PFSK-1 (cell line): ENCODE results near the gene BABAM1.

Experiments used
- FOXP2 ChIP-seq: optimal IDR thresholded peaks from 2 replicates; pipeline ENCODE3; 2011; ENCODE audit warnings: borderline replicate concordance, control low read depth, inconsistent platforms; ENCODE audit not compliant: insufficient read depth; ENCODE audit errors: extremely low read length, extremely low read depth
- POLR2AphosphoS5 ChIP-seq: IDR thresholded peaks from 2 replicates; pipeline ENCODE4 v1.6.1; 2012; ENCODE audit warnings: low read depth, mild to moderate bottlenecking, control low read depth, low read length, moderate library complexity
- SIN3A ChIP-seq: IDR thresholded peaks from 2 replicates; pipeline ENCODE4 v1.6.1; 2012; ENCODE audit warnings: mild to moderate bottlenecking, low read length, moderate library complexity, borderline replicate concordance; ENCODE audit not compliant: insufficient read depth
- TAF1 ChIP-seq: IDR thresholded peaks from 2 replicates; pipeline ENCODE4 v1.6.1; 2012; ENCODE audit warnings: low read length, control low read depth, borderline replicate concordance; ENCODE audit not compliant: insufficient read depth
- TF ChIP-seq, protein P1 (sequence below), 2 experiments: IDR thresholded peaks; 2 replicates each; pipeline versions ENCODE4 v1.6.1 to v1.8.0; 2011 to 2012; ENCODE audit warnings: low read depth in 2 of 2, low read length in 2 of 2, control low read depth in 1 of 2, inconsistent platforms in 1 of 2, mild to moderate bottlenecking in 1 of 2, moderate library complexity in 1 of 2; ENCODE audit not compliant: insufficient read depth in 1 of 2

BABAM1 gene

DNA sequence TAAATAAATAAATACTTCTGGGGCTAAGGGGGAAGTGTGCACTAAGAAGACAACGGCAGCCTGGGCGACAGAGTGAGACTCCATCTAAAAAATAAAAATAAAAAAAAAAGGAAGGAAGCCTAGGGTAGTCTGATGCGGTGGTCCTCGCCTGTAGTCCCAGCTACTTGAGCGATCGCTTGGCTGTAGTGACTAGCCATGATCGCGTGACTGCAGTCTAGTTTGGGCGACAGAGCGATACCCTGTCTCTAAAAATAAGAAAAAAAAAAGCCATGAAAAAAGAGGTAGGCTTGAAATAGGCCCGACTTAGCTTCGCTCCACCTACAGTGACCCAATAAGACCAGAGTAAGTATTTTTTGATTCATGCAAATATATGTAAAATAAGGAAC lies 661 bp upstream of the BABAM1 start:
- TF ChIP-seq, protein P1, sequence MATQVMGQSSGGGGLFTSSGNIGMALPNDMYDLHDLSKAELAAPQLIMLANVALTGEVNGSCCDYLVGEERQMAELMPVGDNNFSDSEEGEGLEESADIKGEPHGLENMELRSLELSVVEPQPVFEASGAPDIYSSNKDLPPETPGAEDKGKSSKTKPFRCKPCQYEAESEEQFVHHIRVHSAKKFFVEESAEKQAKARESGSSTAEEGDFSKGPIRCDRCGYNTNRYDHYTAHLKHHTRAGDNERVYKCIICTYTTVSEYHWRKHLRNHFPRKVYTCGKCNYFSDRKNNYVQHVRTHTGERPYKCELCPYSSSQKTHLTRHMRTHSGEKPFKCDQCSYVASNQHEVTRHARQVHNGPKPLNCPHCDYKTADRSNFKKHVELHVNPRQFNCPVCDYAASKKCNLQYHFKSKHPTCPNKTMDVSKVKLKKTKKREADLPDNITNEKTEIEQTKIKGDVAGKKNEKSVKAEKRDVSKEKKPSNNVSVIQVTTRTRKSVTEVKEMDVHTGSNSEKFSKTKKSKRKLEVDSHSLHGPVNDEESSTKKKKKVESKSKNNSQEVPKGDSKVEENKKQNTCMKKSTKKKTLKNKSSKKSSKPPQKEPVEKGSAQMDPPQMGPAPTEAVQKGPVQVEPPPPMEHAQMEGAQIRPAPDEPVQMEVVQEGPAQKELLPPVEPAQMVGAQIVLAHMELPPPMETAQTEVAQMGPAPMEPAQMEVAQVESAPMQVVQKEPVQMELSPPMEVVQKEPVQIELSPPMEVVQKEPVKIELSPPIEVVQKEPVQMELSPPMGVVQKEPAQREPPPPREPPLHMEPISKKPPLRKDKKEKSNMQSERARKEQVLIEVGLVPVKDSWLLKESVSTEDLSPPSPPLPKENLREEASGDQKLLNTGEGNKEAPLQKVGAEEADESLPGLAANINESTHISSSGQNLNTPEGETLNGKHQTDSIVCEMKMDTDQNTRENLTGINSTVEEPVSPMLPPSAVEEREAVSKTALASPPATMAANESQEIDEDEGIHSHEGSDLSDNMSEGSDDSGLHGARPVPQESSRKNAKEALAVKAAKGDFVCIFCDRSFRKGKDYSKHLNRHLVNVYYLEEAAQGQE (IDR thresholded peaks at IDR 0.05; ENCODE audit: insufficient read depth in 1 of 2, low read depth in 2 of 2, low read length in 2 of 2), result no peak
- no peak for TF ChIP-seq TAF1
- no peak for TF ChIP-seq POLR2AphosphoS5
- no peak for TF ChIP-seq SIN3A
- no peak for TF ChIP-seq FOXP2

DNA sequence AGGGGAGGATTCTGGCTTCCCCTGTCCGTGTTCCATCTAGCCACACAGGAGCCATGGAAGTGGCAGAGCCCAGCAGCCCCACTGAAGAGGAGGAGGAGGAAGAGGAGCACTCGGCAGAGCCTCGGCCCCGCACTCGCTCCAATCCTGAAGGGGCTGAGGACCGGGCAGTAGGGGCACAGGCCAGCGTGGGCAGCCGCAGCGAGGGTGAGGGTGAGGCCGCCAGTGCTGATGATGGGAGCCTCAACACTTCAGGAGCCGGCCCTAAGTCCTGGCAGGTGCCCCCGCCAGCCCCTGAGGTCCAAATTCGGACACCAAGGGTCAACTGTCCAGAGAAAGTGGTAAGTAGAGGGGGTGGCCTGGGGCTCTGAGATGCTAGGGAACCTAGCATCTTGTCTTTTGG lies 1.5 kb downstream of the BABAM1 start:
- no peak for TF ChIP-seq FOXP2
- TF ChIP-seq POLR2AphosphoS5, result no peak
- TF ChIP-seq, protein P1 (IDR thresholded peaks at IDR 0.05; ENCODE audit: insufficient read depth in 1 of 2, low read depth in 2 of 2, low read length in 2 of 2), result no peak
- TF ChIP-seq TAF1, result no peak
- TF ChIP-seq SIN3A, result no peak

DNA sequence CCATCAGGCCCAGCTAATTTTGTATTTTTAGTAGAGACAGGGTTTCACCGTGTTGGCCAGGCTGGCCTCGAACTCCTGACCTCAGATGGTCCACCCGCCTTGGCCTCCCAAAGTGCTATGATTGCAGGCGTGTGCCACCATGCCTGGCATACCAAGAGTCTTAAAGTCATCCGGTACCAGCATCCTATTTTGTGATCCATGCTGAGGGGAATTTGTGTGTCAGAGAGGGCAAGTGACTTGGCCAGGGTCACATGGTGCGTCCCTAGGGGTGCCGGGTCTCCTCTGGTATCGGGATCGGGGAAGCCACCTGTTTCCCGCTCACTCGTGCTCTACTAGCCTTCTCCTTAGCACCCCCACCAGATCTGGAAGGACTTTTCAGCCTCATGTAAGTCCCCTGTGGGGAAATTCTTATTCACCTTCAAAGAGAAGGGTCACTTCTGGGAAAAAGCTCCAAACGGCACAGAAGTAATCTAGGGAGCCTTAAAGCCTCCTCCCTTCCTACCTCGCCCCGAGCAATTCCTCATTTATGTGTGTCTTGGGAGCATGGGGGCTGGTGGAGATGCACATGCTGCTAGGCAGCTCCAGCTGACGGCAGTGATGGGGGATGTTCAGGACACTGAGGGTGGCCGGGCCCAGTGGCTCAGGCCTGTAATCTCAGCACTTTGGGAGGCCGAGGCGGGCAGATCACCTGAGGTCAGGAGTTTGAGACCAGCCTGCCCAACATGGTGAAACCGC lies 8.4 kb downstream of the BABAM1 start:
- TF ChIP-seq, protein P1 (IDR thresholded peaks at IDR 0.05; ENCODE audit: insufficient read depth in 1 of 2, low read depth in 2 of 2, low read length in 2 of 2), result no peak
- TF ChIP-seq FOXP2 (no peak), TAF1 (no peak)

DNA sequence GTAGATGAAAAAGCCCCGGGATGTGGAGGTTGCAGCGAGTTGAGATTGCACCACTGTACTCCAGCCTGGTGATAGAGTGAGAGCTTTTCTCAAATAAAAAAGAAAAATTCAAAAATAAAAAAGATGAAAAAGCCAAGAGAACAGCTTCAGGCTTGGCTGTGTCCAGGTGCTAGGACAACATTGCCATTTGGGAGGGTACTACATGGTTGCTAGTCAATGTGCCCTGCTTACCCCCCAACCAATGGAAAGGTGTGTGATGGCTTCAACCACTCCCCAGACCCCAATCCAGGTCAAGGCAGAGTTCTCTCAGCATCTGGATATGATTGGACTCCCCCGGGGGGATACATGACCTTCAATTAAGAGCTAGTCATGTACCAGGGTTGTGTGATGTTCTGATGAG lies 12.2 kb downstream of the BABAM1 start:
- TF ChIP-seq POLR2AphosphoS5 (no peak), FOXP2 (no peak), TAF1 (no peak), SIN3A (no peak)
- TF ChIP-seq, protein P1 (IDR thresholded peaks at IDR 0.05; ENCODE audit: insufficient read depth in 1 of 2, low read depth in 2 of 2, low read length in 2 of 2), result no peak
